ENCODE data around the gene CSGALNACT2. TPM values are rescaled to one million over a fixed set of nuclear protein-coding genes. Genes with fewer than 3 reads are reported as not detected.
A peak's percentile ranks its signal among the peaks of the same experiment; 100 is the strongest.

The CSGALNACT2 gene
- total RNA-seq, 1 donor from 2014 or later: 24.7 TPM

DNA sequence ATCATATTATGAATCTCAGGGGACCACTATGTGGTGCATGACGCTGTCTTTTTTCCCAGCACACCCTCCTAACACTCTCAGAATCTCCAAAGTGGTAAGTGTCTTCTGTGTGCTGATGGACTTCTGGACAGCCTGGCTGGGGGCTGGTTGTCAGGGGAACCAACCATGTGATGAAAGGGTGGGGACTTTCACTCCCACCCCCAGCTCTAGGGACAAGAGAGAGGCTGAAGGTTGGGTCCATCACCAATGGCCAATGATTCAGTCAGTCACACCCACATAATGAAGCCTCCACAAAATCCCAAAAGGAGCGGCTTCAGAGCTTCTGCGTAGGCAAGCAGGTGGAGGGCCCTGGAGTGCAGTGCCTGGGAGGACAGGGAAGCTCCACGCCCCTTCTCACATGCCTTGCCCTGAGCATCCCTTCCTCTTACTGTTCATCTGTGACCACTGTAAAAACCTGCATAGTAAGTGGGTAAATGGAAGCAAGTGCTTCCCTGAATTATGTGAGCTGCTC lies 84.0 kb downstream of the CSGALNACT2 start:
- H3K4me1 Mint-ChIP-seq: peaks cover 21% of the 10 kb centered on the region
- H3K27me3 Mint-ChIP-seq: peaks cover 35% of the 10 kb centered on the region
- no peak for DNase-seq
- H3K27ac Mint-ChIP-seq: no peak overlapping the region
- intact Hi-C loops (cut with micrococcal nuclease): no loop called here
- H3K9me3 Mint-ChIP-seq: no peaks in the 10 kb centered on the region
- no peaks in the 10 kb centered on the region for H3K36me3 Mint-ChIP-seq (ENCODE audit: low read depth)
- no peak overlapping the region for H3K4me3 Mint-ChIP-seq

DNA sequence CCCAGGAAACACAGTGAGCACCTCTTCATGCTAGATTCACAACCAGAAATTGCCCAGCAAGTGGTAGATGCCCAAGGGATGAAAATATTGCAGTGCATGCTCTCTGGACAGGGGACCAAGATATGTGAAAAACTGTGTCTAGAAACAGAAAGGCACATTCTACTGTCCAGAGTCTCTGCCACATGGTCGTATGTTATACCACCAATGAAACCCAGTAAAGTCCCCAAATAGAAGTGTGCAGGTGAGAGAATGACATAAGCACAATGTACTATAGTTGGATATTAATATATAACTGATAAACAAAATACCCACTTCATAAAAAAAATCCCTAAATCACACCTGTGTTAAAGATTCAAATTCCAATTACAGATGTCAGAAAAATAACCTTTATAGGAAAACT lies 84.8 kb downstream of the CSGALNACT2 start:
- H3K27ac Mint-ChIP-seq: no peak overlapping the region
- H3K9me3 Mint-ChIP-seq: no peaks in the 10 kb centered on the region
- intact Hi-C loops (cut with micrococcal nuclease): no loop called here
- peaks cover 41% of the 10 kb centered on the region for H3K27me3 Mint-ChIP-seq
- no peaks in the 10 kb centered on the region for H3K36me3 Mint-ChIP-seq (ENCODE audit: low read depth)
- no peak for DNase-seq
- H3K4me3 Mint-ChIP-seq: no peak overlapping the region
- peaks cover 25% of the 10 kb centered on the region for H3K4me1 Mint-ChIP-seq

DNA sequence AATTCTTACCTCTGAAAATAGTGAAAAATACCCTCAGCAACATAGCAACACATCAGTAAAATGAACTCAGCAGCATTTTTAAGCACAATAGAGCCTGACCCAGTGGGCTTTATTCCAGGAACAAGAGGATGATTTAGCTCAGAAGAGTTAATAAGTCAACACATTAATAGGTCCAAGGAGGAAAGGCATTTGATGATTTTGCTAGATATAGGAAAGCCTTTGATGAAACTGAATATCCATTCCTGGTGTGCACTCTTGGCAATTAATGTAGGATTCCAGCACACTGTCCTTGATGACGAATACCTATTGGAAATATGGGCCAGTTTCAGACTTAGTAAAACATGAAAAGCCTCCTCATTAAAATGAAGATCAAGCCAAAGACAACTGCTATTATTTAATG lies 86.1 kb downstream of the CSGALNACT2 start:
- H3K4me1 Mint-ChIP-seq: peaks cover 32% of the 10 kb centered on the region
- H3K27ac Mint-ChIP-seq: no peak overlapping the region
- no peak overlapping the region for H3K4me3 Mint-ChIP-seq
- peaks cover 53% of the 10 kb centered on the region for H3K27me3 Mint-ChIP-seq
- no peaks in the 10 kb centered on the region for H3K36me3 Mint-ChIP-seq (ENCODE audit: low read depth)
- no peak for DNase-seq
- intact Hi-C loops (cut with micrococcal nuclease): no loop called here
- H3K9me3 Mint-ChIP-seq: no peaks in the 10 kb centered on the region

DNA sequence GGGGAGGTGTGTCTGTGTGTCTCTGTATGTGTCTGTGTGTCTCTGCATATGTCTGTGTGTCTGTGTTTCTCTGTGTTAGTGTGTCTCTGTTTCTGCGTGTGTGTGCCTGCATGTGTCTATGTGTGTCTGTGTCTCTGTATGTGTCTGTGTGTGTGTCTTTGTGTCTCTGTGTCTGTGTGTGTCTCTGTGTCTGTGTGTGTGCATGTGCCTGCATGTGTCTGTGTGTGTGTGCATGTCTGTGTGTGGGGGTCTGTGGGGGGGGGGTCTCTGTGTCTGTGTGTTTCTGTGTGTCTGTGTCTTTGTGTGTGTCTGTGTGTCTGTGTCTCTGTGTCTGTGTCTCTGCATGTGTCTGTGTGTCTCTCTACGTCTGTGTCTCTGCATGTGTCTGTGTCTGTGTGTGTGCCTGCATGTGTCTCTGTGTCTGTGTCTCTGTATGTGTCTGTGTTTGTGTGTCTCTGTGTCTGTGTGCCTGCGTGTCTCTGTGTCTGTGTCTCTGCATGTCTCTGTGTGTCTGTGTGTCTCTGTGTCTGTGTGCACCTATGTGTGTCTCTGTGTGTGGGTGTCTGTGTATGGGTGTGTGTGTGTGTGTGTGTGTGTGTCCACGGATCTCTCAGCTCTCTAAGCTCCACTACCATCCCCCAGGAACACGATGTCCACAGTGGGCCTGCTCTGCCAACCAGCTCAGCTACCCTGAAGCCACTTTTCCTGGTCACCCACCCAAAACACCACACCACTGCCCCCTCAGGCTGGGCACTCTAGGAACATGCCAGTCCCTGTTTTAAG lies 87.0 kb downstream of the CSGALNACT2 start:
- Mint-ChIP-seq H3K4me3 (peak overlapping the region; percentile 10), H3K9me3 (no peaks in the 10 kb centered on the region), H3K36me3 (ENCODE audit: low read depth) (no peaks in the 10 kb centered on the region), H3K27ac (peak overlapping the region; percentile 61), H3K4me1 (peaks cover 32% of the 10 kb centered on the region), H3K27me3 (peaks cover 55% of the 10 kb centered on the region)
- DNase-seq: no peak
- intact Hi-C loops (cut with micrococcal nuclease): loop anchor here (5.0 kb wide), 1 partner anchor 122 kb away; no protein-coding TSS in a partner anchor

DNA sequence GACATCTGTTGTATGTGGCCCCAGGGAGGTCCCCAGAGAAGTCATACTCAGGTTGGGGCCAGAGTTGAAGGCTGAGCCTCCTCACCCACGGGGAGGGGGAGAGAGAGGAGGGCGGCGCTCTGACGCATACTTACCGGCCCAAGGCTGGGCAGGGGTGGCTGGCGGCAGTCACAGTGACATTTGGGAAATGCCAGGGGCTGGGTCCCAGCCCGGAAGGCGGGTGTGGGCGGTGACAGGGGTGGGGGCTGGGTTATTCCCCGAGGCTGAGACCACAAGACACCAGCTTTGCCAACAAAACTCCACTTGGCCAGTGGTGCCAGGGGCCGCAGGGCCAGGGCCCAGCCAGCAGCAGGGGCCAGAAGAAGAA lies 87.5 kb downstream of the CSGALNACT2 start:
- Mint-ChIP-seq H3K27ac (peak overlapping the region; percentile 61), H3K27me3 (peaks cover 57% of the 10 kb centered on the region), H3K4me3 (peak overlapping the region; percentile 10), H3K36me3 (ENCODE audit: low read depth) (no peaks in the 10 kb centered on the region), H3K9me3 (no peaks in the 10 kb centered on the region), H3K4me1 (peaks cover 33% of the 10 kb centered on the region)
- intact Hi-C loops (cut with micrococcal nuclease): loop anchor here (5.0 kb wide), 1 partner anchor 122 kb away; no protein-coding TSS in a partner anchor
- DNase-seq: no peak

DNA sequence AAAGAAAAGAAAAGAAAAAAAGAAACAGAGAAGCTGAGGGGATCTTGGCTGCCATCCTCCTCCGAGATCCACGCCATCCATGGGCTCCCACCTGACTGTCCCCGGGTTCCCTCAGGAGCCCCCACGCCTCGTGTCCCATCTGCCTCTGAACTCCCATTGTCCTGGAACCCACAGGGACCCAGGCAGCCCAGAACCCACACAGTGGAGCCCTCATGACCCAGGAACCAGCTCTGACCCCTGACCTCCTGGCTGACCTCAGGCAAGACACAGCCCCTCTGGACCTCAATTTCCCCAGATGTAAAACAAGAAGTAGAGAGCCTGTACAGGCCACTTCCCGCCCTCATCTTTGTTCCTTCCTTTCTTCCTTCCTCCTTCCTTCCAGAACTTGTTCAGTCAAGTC lies 88.2 kb downstream of the CSGALNACT2 start:
- Mint-ChIP-seq H3K9me3 (no peaks in the 10 kb centered on the region), H3K4me1 (peaks cover 35% of the 10 kb centered on the region), H3K4me3 (no peak overlapping the region), H3K27ac (peak overlapping the region; percentile 58), H3K27me3 (peaks cover 58% of the 10 kb centered on the region), H3K36me3 (ENCODE audit: low read depth) (no peaks in the 10 kb centered on the region)
- no peak for DNase-seq
- intact Hi-C loops (cut with micrococcal nuclease): loop anchor here (5.0 kb wide), 1 partner anchor 121 kb away; no protein-coding TSS in a partner anchor

DNA sequence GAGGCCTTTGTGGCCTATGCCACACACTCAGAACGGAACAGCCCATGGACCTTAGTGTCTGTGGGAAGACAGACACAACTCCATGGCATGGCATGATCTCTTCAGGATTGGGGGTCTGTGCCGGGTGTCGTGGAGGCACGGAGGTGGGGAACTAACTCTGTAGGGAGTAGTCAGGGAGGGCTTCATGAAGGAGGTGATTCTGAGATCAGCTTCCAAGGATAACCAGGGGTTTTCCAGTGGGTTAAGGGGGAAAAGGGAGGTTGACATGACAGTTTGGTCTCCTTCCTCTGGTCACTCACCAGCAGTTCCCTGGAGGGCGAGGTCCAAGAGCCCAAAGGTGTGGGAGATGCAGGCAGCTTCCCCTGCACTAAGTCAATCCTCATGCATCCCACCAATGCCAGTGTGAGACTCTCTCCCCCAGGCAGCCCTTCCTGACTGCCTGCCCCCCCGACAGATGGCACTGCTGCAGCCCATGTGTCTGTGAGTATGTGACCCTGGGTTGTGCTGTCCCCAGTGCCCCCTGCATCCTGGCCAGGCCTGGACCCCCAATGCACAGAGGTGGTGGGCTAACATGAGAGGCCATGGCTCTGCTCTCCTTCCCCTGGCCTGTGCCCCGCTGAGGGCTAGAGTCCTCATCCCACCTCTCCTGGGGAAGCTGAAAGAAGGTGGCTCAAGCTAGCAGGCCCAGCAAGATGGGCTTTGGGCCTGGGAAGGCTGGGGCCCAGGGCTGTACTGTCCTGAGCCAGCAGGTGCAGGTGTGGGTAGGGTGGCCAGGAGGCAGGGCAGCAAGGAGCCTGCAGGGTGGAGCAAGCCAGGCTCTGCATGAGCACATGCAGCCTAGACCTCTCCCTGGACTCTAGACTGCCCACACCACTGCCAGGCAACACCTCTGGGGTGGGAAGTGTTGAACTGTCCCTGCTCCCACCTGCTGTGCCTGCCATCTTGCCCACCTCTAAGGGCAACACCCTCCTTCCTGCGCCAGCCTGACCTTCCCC lies 88.9 kb downstream of the CSGALNACT2 start:
- H3K27ac Mint-ChIP-seq: peak overlapping the region; percentile 58
- peaks cover 42% of the 10 kb centered on the region for H3K4me1 Mint-ChIP-seq
- DNase-seq: no peak
- no peaks in the 10 kb centered on the region for H3K9me3 Mint-ChIP-seq
- H3K36me3 Mint-ChIP-seq (ENCODE audit: low read depth): no peaks in the 10 kb centered on the region
- peaks cover 55% of the 10 kb centered on the region for H3K27me3 Mint-ChIP-seq
- no peak overlapping the region for H3K4me3 Mint-ChIP-seq
- intact Hi-C loops (cut with micrococcal nuclease): loop anchor here (5.0 kb wide), 1 partner anchor 120 kb away; no protein-coding TSS in a partner anchor

DNA sequence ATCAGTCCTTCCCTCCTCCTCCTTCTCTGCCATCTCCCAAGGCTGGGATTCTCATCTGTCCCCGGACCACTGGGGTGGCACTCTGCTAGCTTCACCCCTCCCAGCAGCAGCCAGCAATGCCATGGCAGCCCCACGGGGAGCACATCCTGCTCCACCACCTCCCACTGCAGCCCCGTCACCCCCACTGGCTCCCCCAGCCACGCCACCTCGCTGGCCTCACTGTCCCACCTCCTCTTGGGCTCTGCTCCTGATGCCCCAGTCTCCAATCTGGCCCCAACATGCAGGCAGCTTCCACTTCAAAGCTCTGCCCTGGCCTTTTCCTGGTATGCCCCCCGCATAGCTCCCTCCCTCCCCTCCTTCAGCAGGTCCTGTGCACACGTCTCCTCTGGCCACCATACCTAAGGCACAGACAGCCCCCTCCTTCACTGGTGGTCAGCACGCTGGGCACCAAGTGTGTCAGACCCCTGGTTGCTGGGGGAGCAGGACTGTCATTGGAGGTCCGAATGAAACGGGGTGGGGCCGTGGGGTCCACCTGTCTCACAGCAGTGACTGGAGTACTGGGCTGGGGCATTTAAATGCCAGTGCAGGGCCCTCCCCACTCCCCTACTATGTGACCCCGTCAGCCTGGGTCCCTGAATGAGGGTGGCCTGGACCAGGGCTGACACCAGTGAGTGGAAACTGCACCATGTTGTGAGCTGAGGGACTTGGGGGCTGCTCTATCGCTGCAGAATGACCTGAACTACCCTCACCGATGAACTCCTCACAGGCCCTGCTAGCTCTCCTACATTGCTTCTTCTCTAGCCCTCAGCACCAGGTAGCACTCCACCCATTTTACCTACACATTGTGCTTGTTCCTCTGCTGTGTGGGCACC lies 89.9 kb downstream of the CSGALNACT2 start:
- Mint-ChIP-seq H3K27me3 (peaks cover 49% of the 10 kb centered on the region), H3K27ac (peak overlapping the region; percentile 69), H3K4me1 (peaks cover 43% of the 10 kb centered on the region), H3K4me3 (peak overlapping the region; percentile 77), H3K36me3 (ENCODE audit: low read depth) (no peaks in the 10 kb centered on the region), H3K9me3 (no peaks in the 10 kb centered on the region)
- no peak for DNase-seq
- intact Hi-C loops (cut with micrococcal nuclease): loop anchor here (5.0 kb wide), 1 partner anchor 119 kb away; no protein-coding TSS in a partner anchor

DNA sequence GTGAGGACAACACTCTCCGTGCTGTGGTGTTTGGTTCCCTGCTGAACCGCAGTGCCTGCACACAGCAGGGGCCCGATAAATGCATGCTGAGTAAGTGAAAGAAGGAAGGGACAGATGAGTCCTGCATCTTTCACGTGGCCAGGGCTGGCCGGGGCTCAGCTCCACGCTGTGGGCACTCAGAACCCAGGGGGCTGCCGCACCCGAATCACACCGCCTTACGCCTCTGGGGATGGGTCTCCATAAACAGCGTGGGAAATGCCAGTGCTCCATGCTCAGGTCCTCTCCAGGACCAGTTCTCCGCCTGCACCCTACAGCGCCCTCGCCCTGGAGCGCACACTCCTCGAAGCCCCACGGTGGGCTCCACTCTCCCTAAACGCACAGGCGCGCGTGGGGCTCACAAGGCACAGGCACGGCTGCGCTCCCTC lies 90.5 kb downstream of the CSGALNACT2 start:
- Mint-ChIP-seq H3K36me3 (ENCODE audit: low read depth) (no peaks in the 10 kb centered on the region), H3K9me3 (no peaks in the 10 kb centered on the region), H3K27ac (peak overlapping the region; percentile 69), H3K4me1 (peaks cover 43% of the 10 kb centered on the region), H3K4me3 (peak overlapping the region; percentile 77), H3K27me3 (peaks cover 46% of the 10 kb centered on the region)
- no peak for DNase-seq
- intact Hi-C loops (cut with micrococcal nuclease): loop anchor here (5.0 kb wide), 1 partner anchor 119 kb away; no protein-coding TSS in a partner anchor

DNA sequence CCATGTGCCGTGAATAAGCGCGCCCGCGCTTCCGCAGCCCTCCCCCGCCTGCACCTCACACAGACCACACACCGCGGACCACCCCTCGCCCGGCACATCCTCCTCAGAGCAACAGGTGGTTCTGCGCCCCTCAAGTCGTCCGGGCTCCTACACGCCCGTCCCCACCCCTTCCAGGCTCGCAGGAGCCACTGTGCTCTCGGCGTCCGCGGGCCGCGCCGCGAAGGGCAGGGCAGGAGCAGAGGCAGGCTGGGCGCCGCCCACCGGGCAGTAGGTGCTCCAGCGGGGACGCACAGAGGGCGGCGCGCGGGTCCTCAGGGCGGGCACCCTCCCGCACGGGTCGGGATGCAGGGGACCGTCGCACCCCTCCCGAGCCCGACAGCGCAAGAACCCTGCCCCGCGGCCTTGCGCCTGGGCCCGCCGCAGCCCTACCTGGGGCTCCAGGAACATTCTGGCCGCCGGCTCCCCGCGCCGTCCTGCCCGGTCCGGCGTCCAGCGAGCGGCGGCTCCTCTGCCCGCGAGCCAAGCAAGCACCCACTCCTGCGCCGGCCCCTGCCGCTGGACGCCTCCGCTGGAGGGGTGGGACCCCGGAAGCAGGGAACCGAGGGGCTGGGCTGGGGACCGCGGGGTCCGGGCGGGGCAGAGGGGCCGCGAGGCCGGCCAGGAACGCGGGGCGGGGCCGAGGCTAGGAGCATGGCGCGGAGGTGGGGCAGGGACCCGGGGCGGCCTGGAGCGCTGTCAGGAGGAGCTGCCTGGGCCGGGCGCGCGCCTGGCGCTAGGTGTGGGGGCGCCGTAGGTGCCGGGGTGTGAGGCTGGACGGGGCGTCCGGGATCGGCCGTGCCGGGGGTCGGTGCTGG lies 91.2 kb downstream of the CSGALNACT2 start:
- H3K27me3 Mint-ChIP-seq: peaks cover 42% of the 10 kb centered on the region
- intact Hi-C loops (cut with micrococcal nuclease): loop anchor here (5.0 kb wide), 1 partner anchor 118 kb away; no protein-coding TSS in a partner anchor
- DNase-seq: peak; percentile 80
- no peaks in the 10 kb centered on the region for H3K9me3 Mint-ChIP-seq
- no peaks in the 10 kb centered on the region for H3K36me3 Mint-ChIP-seq (ENCODE audit: low read depth)
- peaks cover 43% of the 10 kb centered on the region for H3K4me1 Mint-ChIP-seq
- H3K27ac Mint-ChIP-seq: peak overlapping the region; percentile 69
- H3K4me3 Mint-ChIP-seq: peak overlapping the region; percentile 77

DNA sequence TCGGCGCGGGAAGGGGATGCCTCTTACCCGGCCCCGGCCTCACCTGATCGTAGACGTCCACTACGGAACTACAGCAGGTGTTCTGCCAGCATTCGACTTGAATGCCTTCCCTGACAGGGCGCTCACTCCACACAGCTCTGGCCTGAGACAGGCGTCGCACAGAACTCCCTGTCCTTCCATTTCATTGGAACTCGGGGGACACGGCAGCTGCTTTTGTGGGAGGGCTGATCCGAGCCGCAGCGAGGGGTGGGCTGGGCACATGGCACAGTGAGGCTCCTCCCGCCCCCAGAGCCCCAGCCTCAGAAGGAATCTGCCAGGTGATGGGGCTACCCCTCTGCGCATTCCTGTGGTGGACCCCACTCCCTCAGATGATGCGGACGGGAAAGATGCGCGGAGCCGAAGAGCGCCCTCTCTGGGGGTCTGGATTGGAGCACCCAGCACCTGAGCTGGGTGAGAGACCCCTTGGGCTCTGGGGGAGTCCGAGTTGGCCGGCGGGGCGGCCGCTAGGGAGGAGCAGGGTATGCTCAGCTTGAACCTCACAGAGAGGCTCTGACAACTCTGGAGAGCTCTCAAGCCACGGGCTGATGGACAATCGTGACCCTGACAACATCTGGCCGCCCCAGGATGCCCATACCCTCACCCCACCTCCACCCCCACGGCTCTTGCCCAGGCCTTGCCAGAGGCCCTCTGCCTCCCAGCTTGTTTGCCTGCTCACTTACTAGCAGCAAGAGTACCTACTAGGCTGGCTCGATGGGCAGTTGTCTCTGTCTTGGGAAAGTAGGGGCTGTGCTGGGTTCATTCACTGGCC lies 92.1 kb downstream of the CSGALNACT2 start:
- H3K9me3 Mint-ChIP-seq: no peaks in the 10 kb centered on the region
- intact Hi-C loops (cut with micrococcal nuclease): no loop called here
- DNase-seq: no peak
- H3K27ac Mint-ChIP-seq: no peak overlapping the region
- H3K4me1 Mint-ChIP-seq: peaks cover 38% of the 10 kb centered on the region
- no peaks in the 10 kb centered on the region for H3K36me3 Mint-ChIP-seq (ENCODE audit: low read depth)
- H3K27me3 Mint-ChIP-seq: peaks cover 36% of the 10 kb centered on the region
- peak overlapping the region; percentile 35 for H3K4me3 Mint-ChIP-seq
